GM23248 (cell line): ENCODE data around the gene CCDC81.

Experiments
- EZH2 ChIP-seq: fragments of 200-600 bp; sonication (generic); IDR thresholded peaks from 2 replicates; pipeline ENCODE4 v1.6.1; 2018; ENCODE audit warnings: antibody characterized with exemption, mild to moderate bottlenecking; ENCODE audit not compliant: insufficient read depth, poor library complexity, severe bottlenecking
- EZH2phosphoT487 ChIP-seq: fragments of 200-600 bp; sonication (generic); IDR thresholded peaks from 2 replicates; pipeline ENCODE4 v1.6.1; 2018; ENCODE audit warnings: antibody characterized with exemption, moderate library complexity, mild to moderate bottlenecking, low read depth; ENCODE audit not compliant: insufficient read depth

GRCh38 chr11:86395061-86395551 lies 20.4 kb downstream of the CCDC81 start:
- TF ChIP-seq EZH2phosphoT487 (no peak), EZH2 (no peak)
